GM18498 (cell line): ENCODE data around the gene P2RY8.
A peak's percentile ranks its signal among the peaks of the same experiment; 100 is the strongest.
"Not testable (repeated sequence)": the region's sequence is repeated elsewhere in the genome, so short reads cannot be mapped to it uniquely, and the experiment has no call there.

Source experiments
- ATAC-seq: cut with Tn5 transposase; IDR thresholded peaks from one replicate; pipeline ENCODE4 v1.9.1; 2021; ENCODE audit warnings: mild to moderate bottlenecking, moderate library complexity; ENCODE audit not compliant: unreplicated experiment

P2RY8 gene

DNA sequence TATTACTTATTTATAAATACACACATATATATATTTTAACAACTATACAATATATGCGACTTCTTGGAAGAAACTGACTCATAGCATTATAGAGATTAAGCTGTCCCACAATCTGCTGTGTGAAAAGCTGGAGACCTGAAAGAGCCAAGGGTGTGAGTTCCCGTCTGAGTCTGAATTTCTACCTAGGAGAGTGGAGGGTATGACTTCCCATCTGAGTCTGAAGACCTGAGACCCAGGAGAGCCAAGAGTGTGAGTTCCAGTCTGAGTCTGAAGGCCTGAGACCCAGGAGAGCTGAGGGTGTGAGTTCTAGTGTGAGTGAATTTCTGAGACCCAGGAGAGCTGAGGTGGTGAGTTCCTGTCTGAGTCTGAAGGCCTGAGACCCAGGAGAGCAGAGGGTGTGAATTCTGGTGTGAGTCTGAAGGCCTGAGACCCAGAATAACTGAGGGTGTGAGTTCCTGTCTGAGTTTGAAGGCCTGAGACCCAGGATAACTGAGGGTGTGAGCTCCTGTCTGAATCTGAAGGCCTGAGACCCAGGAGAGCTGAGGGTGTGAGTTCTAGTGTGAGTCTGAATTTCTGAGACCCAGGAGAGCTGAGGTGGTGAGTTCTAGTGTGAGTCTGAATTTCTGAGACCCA lies 8.9 kb upstream of the P2RY8 start:
- ATAC-seq, result no peak

GRCh38 chrX:1542994-1543725 lies 6.2 kb upstream of the P2RY8 start:
- no peak for ATAC-seq

- not testable (repeated sequence) for ATAC-seq
Observed at GRCh38 chrX:1539146-1539545, 2.2 kb upstream of the P2RY8 start.

- not testable (repeated sequence) for ATAC-seq
Observed at GRCh38 chrX:1537716-1538090, 718 bp upstream of the P2RY8 start.

GRCh38 chrX:1536712-1537030 lies 314 bp downstream of the P2RY8 start:
- no peak for ATAC-seq

DNA sequence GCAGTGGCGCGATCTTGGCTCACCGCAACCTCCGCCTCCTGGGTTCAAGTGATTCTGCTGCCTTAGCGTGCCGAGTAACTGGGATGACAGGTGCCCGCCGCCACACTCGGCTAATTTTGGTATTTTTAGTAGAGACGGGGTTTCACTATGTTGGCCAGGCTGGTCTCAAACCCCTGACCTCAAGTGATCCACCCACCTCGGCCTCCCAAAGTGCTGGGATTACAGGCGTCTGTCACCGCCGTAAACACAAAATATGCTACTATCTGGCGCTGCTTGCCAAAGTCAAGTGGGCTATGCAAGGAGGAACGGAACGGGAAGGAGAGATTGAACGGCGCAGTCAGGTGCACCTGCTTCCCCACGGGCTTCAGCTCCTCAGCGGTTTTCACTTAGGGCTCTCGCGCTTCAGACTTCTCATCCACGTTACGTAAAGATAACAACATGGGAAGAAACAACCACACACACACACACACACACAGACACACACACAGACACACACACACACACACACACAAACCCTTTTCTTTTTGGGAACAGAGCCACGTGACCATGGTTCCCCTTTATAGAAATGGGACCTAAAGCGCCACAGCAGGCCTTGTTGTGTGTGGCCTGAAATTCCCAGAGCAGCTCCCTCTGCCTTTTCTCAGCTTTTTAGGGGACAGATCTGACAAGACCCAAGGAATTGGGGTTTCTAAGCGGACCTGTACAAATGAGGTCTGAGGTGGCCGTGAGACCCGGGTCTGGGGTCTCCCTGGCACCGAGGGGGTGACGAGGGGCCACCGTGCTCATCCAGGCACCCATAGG lies 1.5 kb downstream of the P2RY8 start:
- peak; percentile 25 for ATAC-seq

- ATAC-seq, result peak; percentile 31
Observed at GRCh38 chrX:1534301-1535168, 2.5 kb downstream of the P2RY8 start.

DNA sequence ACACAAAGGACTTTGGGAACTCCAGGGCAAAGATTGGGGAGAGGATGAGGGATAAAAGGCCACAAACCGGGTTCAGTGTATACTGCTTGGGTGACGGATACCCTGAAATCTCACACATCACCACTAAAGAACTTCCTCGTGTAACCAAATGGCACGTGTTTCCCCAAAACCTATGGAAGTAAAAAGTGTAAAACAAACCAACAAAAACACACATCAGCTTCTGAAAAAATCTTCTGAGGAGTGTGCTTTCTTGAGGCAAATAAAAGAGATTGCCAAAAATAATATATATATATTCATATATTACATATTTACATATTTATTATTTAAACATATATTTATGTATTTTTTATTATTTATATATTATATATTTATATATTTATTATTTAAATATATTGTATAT lies 3.9 kb downstream of the P2RY8 start:
- no peak for ATAC-seq

DNA sequence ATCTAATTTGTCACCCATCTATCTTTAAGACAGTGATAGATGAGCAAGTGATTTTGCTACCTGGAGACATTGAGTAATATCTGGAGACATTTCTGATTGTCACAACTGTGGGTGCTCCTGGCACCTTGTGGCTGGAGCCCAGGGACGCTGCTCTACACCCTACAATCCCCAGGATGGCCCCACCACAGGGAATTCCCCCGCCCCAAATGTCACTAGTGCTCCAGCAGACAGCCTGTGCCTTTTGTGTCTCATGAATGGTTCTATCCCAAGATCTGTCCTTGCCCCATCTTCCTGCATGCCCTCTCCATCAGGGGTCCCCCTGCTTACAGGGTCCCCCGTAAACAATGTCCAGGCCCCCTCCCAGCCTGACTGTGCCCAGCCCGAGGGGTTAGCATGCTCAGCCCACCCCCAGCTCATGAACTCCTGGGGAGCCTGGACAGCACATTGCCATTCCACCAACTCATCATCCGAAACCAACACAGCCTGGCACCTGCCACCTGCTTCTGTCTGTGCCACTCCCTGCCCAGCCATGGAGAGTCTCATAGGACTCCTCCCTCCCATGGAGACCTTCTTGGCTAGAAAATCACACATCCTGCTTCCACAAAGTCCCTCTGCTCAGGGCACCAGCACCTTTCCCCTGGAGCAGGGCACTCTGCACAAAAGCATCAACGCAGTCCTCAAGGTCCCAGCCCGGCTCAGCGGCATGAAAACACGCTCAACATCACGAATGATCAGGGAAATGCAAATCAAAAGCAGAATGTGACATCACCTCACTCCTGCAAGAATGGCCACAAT lies 5.7 kb downstream of the P2RY8 start:
- no peak for ATAC-seq

DNA sequence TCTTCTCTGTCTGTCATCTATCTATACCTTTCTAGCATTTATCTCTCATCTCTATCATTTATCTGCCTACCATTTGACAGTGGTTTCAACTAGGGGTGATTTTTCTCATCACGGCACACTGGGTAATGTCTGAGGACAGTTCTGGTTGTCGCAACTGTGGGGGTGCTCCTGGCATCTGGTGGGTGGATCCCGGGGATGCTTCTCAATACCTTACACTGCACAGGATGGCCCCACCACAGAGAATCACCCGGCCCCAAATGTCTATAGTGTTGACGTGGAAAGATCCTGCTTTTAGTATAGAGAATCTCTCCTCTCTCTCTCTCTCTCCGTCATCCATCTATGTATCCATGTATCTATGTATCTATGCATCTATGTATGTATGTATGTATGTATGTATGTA lies 7.2 kb downstream of the P2RY8 start:
- no peak for ATAC-seq

DNA sequence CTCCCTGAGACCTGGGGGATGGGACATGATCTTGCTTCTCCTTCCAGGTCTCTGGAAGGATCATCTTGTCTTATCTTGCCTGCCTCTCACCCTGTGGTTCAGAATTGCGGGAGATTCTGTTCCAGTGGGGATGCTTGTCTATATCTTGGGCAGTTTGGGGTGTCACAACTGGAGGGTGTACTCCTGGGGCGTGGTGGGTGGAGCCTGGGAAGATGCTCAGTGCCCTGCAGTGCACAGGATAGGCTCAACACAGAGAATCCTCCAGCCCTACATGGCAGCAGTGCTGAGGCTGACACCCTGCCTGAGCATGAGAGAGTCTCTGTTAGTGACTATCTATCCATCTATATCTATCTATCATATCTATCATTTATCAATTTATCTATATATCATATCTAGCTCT lies 7.7 kb downstream of the P2RY8 start:
- ATAC-seq, result no peak

GRCh38 chrX:1528884-1529203 lies 8.1 kb downstream of the P2RY8 start:
- no peak for ATAC-seq

DNA sequence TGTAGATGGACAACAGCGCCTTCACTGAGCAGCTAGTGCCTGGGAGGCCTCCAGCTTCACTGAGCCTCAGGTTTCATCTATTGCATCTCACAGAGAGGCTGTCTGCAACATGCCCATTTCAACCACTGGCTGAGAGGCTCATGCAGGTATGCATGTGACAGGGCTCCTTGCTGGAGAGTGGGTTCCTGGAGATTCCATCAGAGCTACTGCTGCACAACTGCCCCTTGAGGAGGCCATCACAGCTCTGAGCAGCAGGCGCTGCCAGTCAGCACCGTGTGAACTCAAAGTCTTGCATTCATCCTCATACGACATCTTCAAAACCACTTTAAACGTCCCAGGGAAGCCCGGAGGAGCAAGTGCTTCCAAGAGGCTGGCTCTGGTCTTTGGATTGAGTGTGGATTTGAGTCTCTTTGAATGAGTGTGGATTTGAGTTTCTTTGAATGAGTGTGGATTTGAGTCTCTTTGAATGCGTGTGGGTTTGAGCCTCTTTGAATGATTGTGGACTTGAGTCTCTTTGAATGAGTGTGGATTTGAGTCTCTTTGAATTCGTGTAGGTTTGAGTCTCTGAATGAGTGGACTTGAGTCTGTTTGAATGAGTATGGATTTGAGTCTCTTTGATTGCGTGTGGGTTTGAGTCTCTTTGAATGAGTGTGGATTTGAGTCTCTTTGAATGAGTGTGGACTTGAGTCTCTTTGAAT lies 8.7 kb downstream of the P2RY8 start:
- no peak for ATAC-seq

- no peak for ATAC-seq
Observed at GRCh38 chrX:1527457-1527856, 9.5 kb downstream of the P2RY8 start.

DNA sequence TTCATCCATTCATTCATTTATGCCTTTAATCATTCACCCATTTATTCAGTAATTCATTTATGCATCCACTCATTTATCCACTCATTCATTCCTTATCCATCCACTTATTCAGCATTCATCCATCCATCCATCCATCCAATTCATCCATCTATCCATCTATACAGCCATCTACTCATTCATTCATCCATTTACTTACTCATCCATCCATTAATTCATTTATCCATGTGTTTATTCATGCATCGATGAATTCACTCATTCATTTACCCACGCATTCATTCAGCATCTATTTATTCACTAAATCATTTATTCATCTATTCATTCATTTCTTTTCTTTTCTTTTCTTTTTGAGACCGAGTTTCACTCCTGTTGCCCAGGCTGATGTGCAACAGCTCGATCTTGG lies 10.4 kb downstream of the P2RY8 start:
- no peak for ATAC-seq

GRCh38 chrX:1525583-1526355 lies 11.2 kb downstream of the P2RY8 start:
- no peak for ATAC-seq

DNA sequence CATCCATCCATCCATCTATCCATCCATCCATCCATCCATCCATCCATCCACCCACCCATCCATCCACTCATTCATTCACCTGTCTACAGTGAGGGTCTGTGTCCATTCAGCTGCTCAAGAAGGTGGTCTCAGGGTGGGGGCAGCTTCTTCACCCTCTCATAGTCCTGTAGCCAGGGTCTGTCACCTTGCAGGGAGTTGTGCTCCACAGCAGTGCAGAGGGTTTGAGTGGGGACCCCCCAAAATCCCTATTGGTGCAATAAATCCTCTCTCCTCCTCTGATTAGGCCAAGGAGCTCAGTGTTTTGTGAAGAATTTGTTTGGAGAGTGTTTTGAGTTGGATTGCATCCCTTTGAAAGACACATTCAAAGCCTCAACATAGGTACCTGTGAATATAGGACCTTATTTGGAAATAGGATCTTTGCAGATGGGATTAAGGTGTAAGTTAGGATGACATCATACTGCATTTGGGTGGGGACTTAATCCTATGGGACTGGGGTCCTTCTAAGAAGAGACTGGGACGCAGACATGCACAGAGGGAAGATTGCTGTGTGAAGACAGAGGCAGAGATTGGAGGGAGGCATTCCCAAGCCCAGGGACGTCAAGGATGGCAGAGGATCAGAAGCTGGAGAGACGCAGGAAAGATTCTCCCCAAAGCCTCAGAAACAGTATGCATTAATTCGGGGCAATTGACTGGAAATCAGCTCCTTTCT lies 12.0 kb downstream of the P2RY8 start:
- no peak for ATAC-seq

- not testable (repeated sequence) for ATAC-seq
Observed at GRCh38 chrX:1522905-1523304, 14.1 kb downstream of the P2RY8 start.
